K562 (cell line): Measurements from ENCODE around the gene PIP5K1B. TPM values are rescaled to one million over a fixed set of nuclear protein-coding genes. Genes with fewer than 3 reads are reported as not detected.

Experiments
- ATAC-seq: fragments of 200-7000 bp; cut with Tn5 transposase; 3 replicates; pipeline ENCODE4 v1.9.1; 2020; ENCODE audit warnings: moderate library complexity
- BruUV-seq: library from RNA; stranded (reverse); fragments of 400-500 nt; replicated peaks from 2 replicates; lab custom pipeline; 2021; lab: Mats Ljungman, UMichigan
- CTCF ChIA-PET: fragments of 300-600 bp; formaldehyde crosslinking; extraction: SDS; loops from one replicate; lab custom pipeline; 2021; ENCODE audit warnings: low intra/inter-chr PET ratio; lab: Yijun Ruan, JAX
- POLR2A ChIA-PET: fragments of 300-600, 350-650 bp; sonication (Branson Sonifier 250); formaldehyde crosslinking; extraction: SDS; loops from one replicate; lab custom pipeline; 2021; ENCODE audit warnings: antibody characterized with exemption, inconsistent platforms; lab: Yijun Ruan, JAX
- DNase-seq, 4 experiments: peaks; one replicate each; pipeline versions ENCODE4 v3.0.0 to v3.0.0-alpha.2; 2011 to 2018; ENCODE audit warnings: low spot score in 3 of 4, mixed read lengths in 3 of 4; ENCODE audit errors: extremely low read depth in 1 of 4
- FAIRE-seq: peaks from 2 replicates; lab custom pipeline; 2011; peaks lifted over from hg19 to GRCh38; lab: Jason Lieb, UNC
- H2AFZ ChIP-seq: 2 replicates; pipeline ENCODE4 v1.6.0; 2011; ENCODE audit warnings: low read depth, low read length, control low read depth, inconsistent platforms
- H3K27ac ChIP-seq: fragments of 200-600 bp; 3 replicates; pipeline ENCODE4 v1.8.0; 2011; ENCODE audit warnings: low read depth, mild to moderate bottlenecking, control low read depth, inconsistent platforms, low read length, moderate library complexity, mixed read lengths; ENCODE audit errors: extremely low read depth
- H3K27me3 ChIP-seq, 2 experiments: fragments of 300-600 bp in 1 of 2; 2 replicates in 1 of 2; 3 replicates in 1 of 2; pipeline versions ENCODE4 v1.6.0 to v1.8.0; 2011; ENCODE audit warnings: inconsistent platforms in 2 of 2, low read length in 2 of 2, mild to moderate bottlenecking in 1 of 2, mixed read lengths in 1 of 2, moderate library complexity in 1 of 2; ENCODE audit not compliant: control insufficient read depth in 2 of 2, insufficient read depth in 2 of 2
- H3K36me3 ChIP-seq: fragments of 300-600 bp; 3 replicates; pipeline ENCODE4 v1.8.0; 2011; ENCODE audit warnings: mild to moderate bottlenecking, low read length, inconsistent platforms; ENCODE audit not compliant: control insufficient read depth, insufficient read depth
- H3K4me1 ChIP-seq, 2 experiments: fragments of 200-600 bp in 1 of 2; replicated peaks in 1 of 2; 2 replicates in 1 of 2; 3 replicates in 1 of 2; pipeline versions ENCODE4 v1.5.1 to v1.8.0; 2011; ENCODE audit warnings: inconsistent platforms in 2 of 2, low read length in 2 of 2, mild to moderate bottlenecking in 1 of 2, mixed read lengths in 1 of 2, moderate library complexity in 1 of 2; ENCODE audit not compliant: control insufficient read depth in 2 of 2, insufficient read depth in 2 of 2
- H3K4me2 ChIP-seq: 2 replicates; pipeline ENCODE4 v1.6.1; 2011; ENCODE audit warnings: low read length, control low read depth, inconsistent platforms, mixed read lengths; ENCODE audit not compliant: insufficient read depth
- H3K4me3 ChIP-seq: fragments of 200-600 bp; sonication (generic), shearing (Covaris generic); 2 replicates; pipeline ENCODE4 v1.5.1; 2016; ENCODE audit warnings: control low read depth, inconsistent platforms
- H3K79me2 ChIP-seq: fragments of 200-600 bp; 3 replicates; pipeline ENCODE4 v1.8.0; 2011; ENCODE audit warnings: low read length, inconsistent platforms; ENCODE audit not compliant: control insufficient read depth, insufficient read depth
- H3K9ac ChIP-seq, 2 experiments: 2 replicates each; pipeline versions ENCODE4 v1.6.0 to v1.6.1; 2011; ENCODE audit warnings: low read depth in 2 of 2, low read length in 2 of 2, control low read depth in 1 of 2, inconsistent platforms in 1 of 2, mild to moderate bottlenecking in 1 of 2, mixed read lengths in 1 of 2; ENCODE audit not compliant: insufficient read depth in 1 of 2
- H3K9me1 ChIP-seq: one replicate; pipeline ENCODE4 v1.6.0; 2011; ENCODE audit warnings: inconsistent platforms, mild to moderate bottlenecking, low read length, moderate library complexity; ENCODE audit not compliant: control insufficient read depth, insufficient read depth
- H3K9me3 ChIP-seq: replicated peaks from 2 replicates; pipeline ENCODE4 v1.5.1; 2011; ENCODE audit warnings: low read depth, low read length, inconsistent platforms; ENCODE audit not compliant: control insufficient read depth, insufficient read depth
- H4K20me1 ChIP-seq: replicated peaks from 2 replicates; pipeline ENCODE4 v1.6.1; 2011; ENCODE audit warnings: low read length, inconsistent platforms, mixed read lengths; ENCODE audit not compliant: control insufficient read depth, insufficient read depth
- BRD9 ChIP-seq: fragments of 450-650 bp; IDR thresholded peaks from 2 replicates; pipeline ENCODE4 v1.6.1; 2018; ENCODE audit warnings: low read depth; ENCODE audit not compliant: partially characterized antibody
- CBFA2T3 ChIP-seq: fragments of 450-650 bp; IDR thresholded peaks from 2 replicates; pipeline ENCODE4 v1.6.1; 2017
- HIVEP1 ChIP-seq: fragments of 250-450 bp; sonication (Bioruptor Pico); IDR thresholded peaks from 2 replicates; pipeline ENCODE4 v1.4.0; 2020; ENCODE audit warnings: mild to moderate bottlenecking
- MIER1 ChIP-seq: fragments of 450-650 bp; IDR thresholded peaks from 2 replicates; pipeline ENCODE4 v1.6.1; 2016; ENCODE audit warnings: antibody characterized with exemption, mild to moderate bottlenecking, low read depth
- RHOXF2B ChIP-seq: fragments of 250-450 bp; sonication (Bioruptor Pico); conservative IDR thresholded peaks from 2 replicates; pipeline ENCODE4 v1.5.1; 2021
- THRAP3 ChIP-seq: fragments of 450-650 bp; IDR thresholded peaks from 2 replicates; pipeline ENCODE4 v1.6.1; 2016; ENCODE audit warnings: mild to moderate bottlenecking, inconsistent platforms, borderline replicate concordance
- ZBTB17 ChIP-seq: fragments of 450-650 bp; formaldehyde crosslinking; IDR thresholded peaks from 2 replicates; pipeline ENCODE4 v1.4.0; 2020; ENCODE audit warnings: mild to moderate bottlenecking
- ZKSCAN1 ChIP-seq: fragments of 150-350 bp; IDR thresholded peaks from 2 replicates; pipeline ENCODE4 v1.6.1; 2016; ENCODE audit warnings: low read depth, low read length
- ZNF263 ChIP-seq: sonication (generic); formaldehyde crosslinking; IDR thresholded peaks from 2 replicates; pipeline ENCODE4 v1.8.0; 2022; ENCODE audit warnings: mild to moderate bottlenecking, missing genetic modification reagents, borderline replicate concordance
- WGBS: fragments of 100-300 bp; shearing (Covaris generic); methylation state at CpG from one replicate; pipeline ENCODE4 v1.1.6; 2016; ENCODE audit warnings: low coverage, mixed read lengths; ENCODE audit not compliant: insufficient coverage; ENCODE audit errors: missing lambda C conversion rate; 5-methylcytosine and 5-hydroxymethylcytosine counted together
- in situ Hi-C: fragments of 300-500 bp; cut with MboI; formaldehyde crosslinking; loops from 4 replicates; pipeline ENCODE4 v1.15.0; 2018; ENCODE audit warnings: inconsistent platforms, mixed read lengths
- intact Hi-C: fragments of 100-400 bp; cut with micrococcal nuclease; formaldehyde crosslinking; loops from 2 replicates; pipeline ENCODE4 v1.14.2; 2022
- polyA plus RNA-seq, 8 experiments: library from polyadenylated mRNA; depleted of rRNA in 4 of 8; stranded (reverse) in 5 of 8; unstranded in 3 of 8; fragments of >200 nt; fragmentation: Nextera tagmentation in 2 of 8; fragmentation: Illumina TruSeq in 1 of 8; extraction: Ambion mirVana in 2 of 8; extraction: Trizol in 1 of 8; gene quantifications; 2 replicates each; pipeline versions ENCODE4 v1.2.1 to v1.2.3, GENCODE V29; 2011 to 2014; ENCODE audit warnings: inconsistent platforms in 1 of 8, missing spikeins in 1 of 8
- total RNA-seq, 7 experiments: library from RNA; depleted of rRNA in 6 of 7; stranded (reverse); fragments of >200 nt in 6 of 7; fragmentation: Illumina TruSeq in 2 of 7; extraction: Trizol in 2 of 7; gene quantifications; 2 replicates each; pipeline versions ENCODE4 v1.2.1 to v1.2.3, GENCODE V29; 2011 to 2021; ENCODE audit warnings: low replicate concordance in 1 of 7
- TF ChIP-seq, protein P1 (sequence below): sonication (generic); formaldehyde crosslinking; IDR thresholded peaks from 2 replicates; pipeline ENCODE4 v1.8.1; 2023; ENCODE audit warnings: mild to moderate bottlenecking, missing genetic modification reagents
- TF ChIP-seq, protein P2 (sequence below): IDR thresholded peaks from 3 replicates; pipeline ENCODE4 v1.6.1; 2011; ENCODE audit warnings: borderline replicate concordance, mild to moderate bottlenecking, moderate library complexity; ENCODE audit not compliant: insufficient read length; ENCODE audit errors: extremely low read depth
- TF ChIP-seq, protein P3 (sequence below): IDR thresholded peaks from 2 replicates; pipeline ENCODE4 v1.6.1; 2016; ENCODE audit warnings: missing genetic modification characterization, missing compliant biosample characterization
- TF ChIP-seq, protein P4 (sequence below): sonication (generic); formaldehyde crosslinking; IDR thresholded peaks from 2 replicates; pipeline ENCODE4 v1.9.0; 2022; ENCODE audit warnings: mild to moderate bottlenecking, missing genetic modification reagents
- TF ChIP-seq, protein P5 (sequence below): fragments of 450-650 bp; formaldehyde crosslinking; IDR thresholded peaks from 2 replicates; pipeline ENCODE4 v1.4.0; 2020; ENCODE audit warnings: mild to moderate bottlenecking

Gene PIP5K1B
- total and polyA plus RNA-seq, 9 of the 15 experiments (the other 6 are each of a cell fraction or from before 2014, with no cell fraction given), result 3.1 to 12.9 (median 7.4) TPM

DNA sequence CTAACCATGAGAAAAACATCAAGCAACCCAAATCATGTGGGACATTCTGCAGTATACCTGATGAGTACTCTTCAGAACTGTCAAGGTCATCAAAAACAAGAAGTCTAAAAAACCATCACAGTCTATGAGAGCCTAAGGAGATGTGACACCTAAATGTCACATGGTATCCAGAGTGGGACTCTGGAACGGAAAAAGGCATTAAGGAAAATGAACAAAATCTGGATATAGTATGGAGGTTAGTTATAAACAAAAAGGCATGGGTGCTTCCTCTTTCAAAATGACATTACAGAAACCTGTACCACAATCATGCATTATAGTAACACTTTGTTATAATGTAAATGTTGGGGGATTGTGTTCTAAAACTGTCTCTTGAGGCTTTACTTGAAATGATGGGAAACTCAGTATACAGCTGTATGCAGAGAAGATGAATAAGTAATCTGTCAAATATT is 261.5 kb downstream of the PIP5K1B start:
- Histone ChIP-seq H3K4me3 (no peak overlapping the region), H3K79me2 (no peaks in the 10 kb centered on the region), H3K4me1 (peaks cover 4 to 19% of the 10 kb centered on the region in 2 experiments; a peak in 4 of 5 replicates), H3K27ac (no peak overlapping the region), H3K9ac (no peak overlapping the region), H2AFZ (no peak overlapping the region), H3K9me3 (no peaks in the 10 kb centered on the region), H3K27me3 (no peaks in the 10 kb centered on the region), H3K9me1 (no peaks in the 10 kb centered on the region), H4K20me1 (no peaks in the 10 kb centered on the region), H3K4me2 (no peak overlapping the region), H3K36me3 (no peaks in the 10 kb centered on the region)
- in situ Hi-C loops, result no loop called here
- intact Hi-C loops, result no loop called here
- ATAC-seq (no peak), FAIRE-seq (no peak), DNase-seq (no peak)
- POLR2A ChIA-PET, result no interaction called here
- BruUV-seq, result no TSS peak
- CTCF ChIA-PET, result no interaction called here
- whole genome bisulfite sequencing, result 73% methylated on average over 1 of the region's 1 CpG
- TF ChIP-seq, protein P1, sequence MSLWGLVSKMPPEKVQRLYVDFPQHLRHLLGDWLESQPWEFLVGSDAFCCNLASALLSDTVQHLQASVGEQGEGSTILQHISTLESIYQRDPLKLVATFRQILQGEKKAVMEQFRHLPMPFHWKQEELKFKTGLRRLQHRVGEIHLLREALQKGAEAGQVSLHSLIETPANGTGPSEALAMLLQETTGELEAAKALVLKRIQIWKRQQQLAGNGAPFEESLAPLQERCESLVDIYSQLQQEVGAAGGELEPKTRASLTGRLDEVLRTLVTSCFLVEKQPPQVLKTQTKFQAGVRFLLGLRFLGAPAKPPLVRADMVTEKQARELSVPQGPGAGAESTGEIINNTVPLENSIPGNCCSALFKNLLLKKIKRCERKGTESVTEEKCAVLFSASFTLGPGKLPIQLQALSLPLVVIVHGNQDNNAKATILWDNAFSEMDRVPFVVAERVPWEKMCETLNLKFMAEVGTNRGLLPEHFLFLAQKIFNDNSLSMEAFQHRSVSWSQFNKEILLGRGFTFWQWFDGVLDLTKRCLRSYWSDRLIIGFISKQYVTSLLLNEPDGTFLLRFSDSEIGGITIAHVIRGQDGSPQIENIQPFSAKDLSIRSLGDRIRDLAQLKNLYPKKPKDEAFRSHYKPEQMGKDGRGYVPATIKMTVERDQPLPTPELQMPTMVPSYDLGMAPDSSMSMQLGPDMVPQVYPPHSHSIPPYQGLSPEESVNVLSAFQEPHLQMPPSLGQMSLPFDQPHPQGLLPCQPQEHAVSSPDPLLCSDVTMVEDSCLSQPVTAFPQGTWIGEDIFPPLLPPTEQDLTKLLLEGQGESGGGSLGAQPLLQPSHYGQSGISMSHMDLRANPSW (CRISPR knock-in tag), result no peak
- TF ChIP-seq, protein P2, sequence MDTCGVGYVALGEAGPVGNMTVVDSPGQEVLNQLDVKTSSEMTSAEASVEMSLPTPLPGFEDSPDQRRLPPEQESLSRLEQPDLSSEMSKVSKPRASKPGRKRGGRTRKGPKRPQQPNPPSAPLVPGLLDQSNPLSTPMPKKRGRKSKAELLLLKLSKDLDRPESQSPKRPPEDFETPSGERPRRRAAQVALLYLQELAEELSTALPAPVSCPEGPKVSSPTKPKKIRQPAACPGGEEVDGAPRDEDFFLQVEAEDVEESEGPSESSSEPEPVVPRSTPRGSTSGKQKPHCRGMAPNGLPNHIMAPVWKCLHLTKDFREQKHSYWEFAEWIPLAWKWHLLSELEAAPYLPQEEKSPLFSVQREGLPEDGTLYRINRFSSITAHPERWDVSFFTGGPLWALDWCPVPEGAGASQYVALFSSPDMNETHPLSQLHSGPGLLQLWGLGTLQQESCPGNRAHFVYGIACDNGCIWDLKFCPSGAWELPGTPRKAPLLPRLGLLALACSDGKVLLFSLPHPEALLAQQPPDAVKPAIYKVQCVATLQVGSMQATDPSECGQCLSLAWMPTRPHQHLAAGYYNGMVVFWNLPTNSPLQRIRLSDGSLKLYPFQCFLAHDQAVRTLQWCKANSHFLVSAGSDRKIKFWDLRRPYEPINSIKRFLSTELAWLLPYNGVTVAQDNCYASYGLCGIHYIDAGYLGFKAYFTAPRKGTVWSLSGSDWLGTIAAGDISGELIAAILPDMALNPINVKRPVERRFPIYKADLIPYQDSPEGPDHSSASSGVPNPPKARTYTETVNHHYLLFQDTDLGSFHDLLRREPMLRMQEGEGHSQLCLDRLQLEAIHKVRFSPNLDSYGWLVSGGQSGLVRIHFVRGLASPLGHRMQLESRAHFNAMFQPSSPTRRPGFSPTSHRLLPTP, result no peak
- TF ChIP-seq CBFA2T3 (no peak), HIVEP1 (no peak), ZBTB17 (CRISPR knock-in tag) (no peak), MIER1 (no peak), BRD9 (no peak), RHOXF2B (no peak), ZKSCAN1 (no peak), ZNF263 (CRISPR knock-in tag) (no peak), THRAP3 (no peak)
- TF ChIP-seq, protein P3, sequence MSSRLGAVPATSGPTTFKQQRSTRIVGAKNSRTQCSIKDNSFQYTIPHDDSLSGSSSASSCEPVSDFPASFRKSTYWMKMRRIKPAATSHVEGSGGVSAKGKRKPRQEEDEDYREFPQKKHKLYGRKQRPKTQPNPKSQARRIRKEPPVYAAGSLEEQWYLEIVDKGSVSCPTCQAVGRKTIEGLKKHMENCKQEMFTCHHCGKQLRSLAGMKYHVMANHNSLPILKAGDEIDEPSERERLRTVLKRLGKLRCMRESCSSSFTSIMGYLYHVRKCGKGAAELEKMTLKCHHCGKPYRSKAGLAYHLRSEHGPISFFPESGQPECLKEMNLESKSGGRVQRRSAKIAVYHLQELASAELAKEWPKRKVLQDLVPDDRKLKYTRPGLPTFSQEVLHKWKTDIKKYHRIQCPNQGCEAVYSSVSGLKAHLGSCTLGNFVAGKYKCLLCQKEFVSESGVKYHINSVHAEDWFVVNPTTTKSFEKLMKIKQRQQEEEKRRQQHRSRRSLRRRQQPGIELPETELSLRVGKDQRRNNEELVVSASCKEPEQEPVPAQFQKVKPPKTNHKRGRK (tag), result no peak
- TF ChIP-seq, protein P4, sequence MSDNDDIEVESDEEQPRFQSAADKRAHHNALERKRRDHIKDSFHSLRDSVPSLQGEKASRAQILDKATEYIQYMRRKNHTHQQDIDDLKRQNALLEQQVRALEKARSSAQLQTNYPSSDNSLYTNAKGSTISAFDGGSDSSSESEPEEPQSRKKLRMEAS (CRISPR knock-in tag), result no peak
- TF ChIP-seq, protein P5, sequence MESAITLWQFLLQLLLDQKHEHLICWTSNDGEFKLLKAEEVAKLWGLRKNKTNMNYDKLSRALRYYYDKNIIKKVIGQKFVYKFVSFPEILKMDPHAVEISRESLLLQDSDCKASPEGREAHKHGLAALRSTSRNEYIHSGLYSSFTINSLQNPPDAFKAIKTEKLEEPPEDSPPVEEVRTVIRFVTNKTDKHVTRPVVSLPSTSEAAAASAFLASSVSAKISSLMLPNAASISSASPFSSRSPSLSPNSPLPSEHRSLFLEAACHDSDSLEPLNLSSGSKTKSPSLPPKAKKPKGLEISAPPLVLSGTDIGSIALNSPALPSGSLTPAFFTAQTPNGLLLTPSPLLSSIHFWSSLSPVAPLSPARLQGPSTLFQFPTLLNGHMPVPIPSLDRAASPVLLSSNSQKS (CRISPR knock-in tag), result no peak
